Small intestine (tissue), 7 donors: ENCODE measurements around the gene CCL3. TPM values are rescaled to one million over a fixed set of nuclear protein-coding genes. Genes with fewer than 3 reads are reported as not detected.

Experiments used
- DNase-seq, 2 donors: peaks; one replicate each; pipeline versions ENCODE4 v3.0.0 to v3.0.0-alpha.2; 2013
- FAIRE-seq: peaks from 2 replicates; lab custom pipeline; 2012; peaks lifted over from hg19 to GRCh38; lab: Jason Lieb, UNC
- H3K27ac ChIP-seq, 3 donors: one replicate each; pipeline ENCODE4 v1.5.1; 2013; ENCODE audit warnings: low read length in 2 of 3, mild to moderate bottlenecking in 2 of 3, control low read depth in 1 of 3, inconsistent platforms in 1 of 3, low read depth in 1 of 3, moderate library complexity in 1 of 3
- H3K27me3 ChIP-seq, 3 donors: one replicate each; pipeline ENCODE4 v1.6.1; 2013; ENCODE audit warnings: low read length in 3 of 3, inconsistent platforms in 1 of 3; ENCODE audit not compliant: control insufficient read depth in 3 of 3, insufficient read depth in 3 of 3
- H3K36me3 ChIP-seq, 3 donors: one replicate each; pipeline ENCODE4 v1.6.1; 2013; ENCODE audit warnings: low read length in 3 of 3, inconsistent platforms in 1 of 3, low read depth in 1 of 3, mild to moderate bottlenecking in 1 of 3, moderate library complexity in 1 of 3; ENCODE audit not compliant: control insufficient read depth in 3 of 3, insufficient read depth in 2 of 3
- H3K4me1 ChIP-seq, 3 donors: one replicate each; pipeline ENCODE4 v1.6.1; 2013; ENCODE audit warnings: low read length in 2 of 3, inconsistent platforms in 1 of 3, low read depth in 1 of 3, mild to moderate bottlenecking in 1 of 3, moderate library complexity in 1 of 3; ENCODE audit not compliant: control insufficient read depth in 3 of 3, insufficient read depth in 2 of 3
- H3K4me3 ChIP-seq, 3 donors: one replicate each; pipeline ENCODE4 v1.5.1; 2013; ENCODE audit warnings: low read length in 3 of 3, control low read depth in 1 of 3, inconsistent platforms in 1 of 3, low read depth in 1 of 3, mild to moderate bottlenecking in 1 of 3, moderate library complexity in 1 of 3
- H3K9me3 ChIP-seq, 2 donors: one replicate each; pipeline ENCODE4 v1.6.1; 2013; ENCODE audit warnings: low read depth in 1 of 2, low read length in 1 of 2; ENCODE audit not compliant: control insufficient read depth in 2 of 2, insufficient read depth in 1 of 2
- WGBS, 3 donors: extraction: QIAGEN DNeasy Blood & Tissue Kit; methylation state at CpG; one replicate each; pipeline ENCODE4 v1.1.7; 2013; 5-methylcytosine and 5-hydroxymethylcytosine counted together
- polyA plus RNA-seq, 4 donors: library from polyadenylated mRNA; stranded (reverse) in 3 of 4; unstranded in 1 of 4; fragments of 200-250 nt in 3 of 4; fragments of 120-200 nt in 1 of 4; gene quantifications; one replicate each; pipeline versions ENCODE4 v1.2.1 to v1.2.3, GENCODE V29; 2013
- donor health status: healthy with polysubstance abuse.
- donor health status: control.
- donor health status: control.
- donor health status: Bipolar disorder and iron deficiency.
- donor health status: healthy.

CCL3 gene
- polyA plus RNA-seq, 4 donors = 1.8 to 4.9 (median 3.3) TPM

DNA sequence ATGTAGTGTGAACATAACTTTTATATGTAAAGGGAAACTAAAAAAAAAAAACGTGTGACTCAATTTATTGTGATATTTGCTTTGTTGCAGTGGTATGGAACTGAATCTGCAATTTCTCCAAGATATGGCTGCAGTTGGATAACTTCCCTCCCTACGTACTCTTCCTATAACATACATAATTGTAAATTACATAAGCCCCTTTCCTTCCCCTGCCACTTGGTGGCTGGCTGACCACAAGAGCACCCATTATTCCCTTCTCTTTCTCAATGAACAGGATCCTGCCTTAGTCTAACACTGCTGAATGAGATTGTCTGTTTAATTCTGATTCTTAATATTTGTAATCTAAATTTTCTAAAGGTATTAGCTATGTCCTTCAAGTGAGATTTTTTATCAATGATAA lies 41.5 kb upstream of the CCL3 start:
- peaks cover 2 to 17% (median 13%) of the 10 kb centered on the region in 3 donors for H3K4me1 ChIP-seq
- no peak overlapping the region for H3K4me3 ChIP-seq
- peaks cover 0 to 9% of the 10 kb centered on the region in 2 donors for H3K9me3 ChIP-seq
- DNase-seq (no peak), FAIRE-seq (no peak)
- WGBS, 3 donors = 49 to 71% (median 68%) methylated on average over 2 of the region's 2 CpGs
- no peaks in the 10 kb centered on the region for H3K36me3 ChIP-seq
- H3K27ac ChIP-seq = no peak overlapping the region
- no peaks in the 10 kb centered on the region for H3K27me3 ChIP-seq

DNA sequence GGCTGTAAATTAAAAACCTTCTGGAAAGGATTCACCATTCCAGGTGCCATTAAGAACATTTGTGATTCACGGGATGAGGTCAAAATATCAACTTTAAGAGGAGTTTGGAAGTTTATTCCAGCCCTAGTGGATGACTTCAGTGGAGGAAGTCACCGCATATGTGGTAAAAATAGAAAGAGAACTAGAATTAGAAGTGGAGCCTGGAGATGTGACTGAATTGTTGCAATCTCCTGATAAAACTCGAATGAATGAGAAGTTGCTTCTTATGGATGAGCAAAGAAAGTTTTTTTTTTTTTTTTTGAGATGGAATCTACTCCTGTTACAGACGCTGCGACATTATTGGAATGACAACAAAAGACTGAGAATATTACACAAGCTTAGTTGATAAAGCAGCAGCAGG lies 40.4 kb upstream of the CCL3 start:
- Histone ChIP-seq H3K36me3 (no peaks in the 10 kb centered on the region), H3K27me3 (peaks cover 0 to 3% (median 0%) of the 10 kb centered on the region in 3 donors), H3K4me1 (peaks cover 2 to 10% (median 6%) of the 10 kb centered on the region in 3 donors), H3K27ac (no peak overlapping the region), H3K9me3 (peaks cover 0 to 18% of the 10 kb centered on the region in 2 donors), H3K4me3 (no peak overlapping the region)
- no peak for DNase-seq
- no peak for FAIRE-seq
- WGBS, 3 donors = 63 to 79% (median 72%) methylated on average over 5 of the region's 5 CpGs

- 29 to 64% (median 61%) methylated on average over 1 of the region's 1 CpG for WGBS, 3 donors
- Histone ChIP-seq H3K36me3 (no peaks in the 10 kb centered on the region), H3K27ac (no peak overlapping the region), H3K4me3 (no peak overlapping the region), H3K27me3 (peaks cover 0 to 3% (median 0%) of the 10 kb centered on the region in 3 donors), H3K4me1 (peaks cover 2 to 10% (median 6%) of the 10 kb centered on the region in 3 donors), H3K9me3 (peaks cover 0 to 25% of the 10 kb centered on the region in 2 donors)
- FAIRE-seq (no peak), DNase-seq (no peak)
Observed at GRCh38 chr17:36129616-36130015, 39.7 kb upstream of the CCL3 start.

GRCh38 chr17:36128411-36128978 lies 38.6 kb upstream of the CCL3 start:
- Histone ChIP-seq H3K27ac (peak overlapping the region in 1 of 3 donors; percentile 19), H3K4me1 (peaks cover 2 to 10% (median 3%) of the 10 kb centered on the region in 3 donors), H3K27me3 (peaks cover 0 to 3% (median 0%) of the 10 kb centered on the region in 3 donors), H3K36me3 (no peaks in the 10 kb centered on the region), H3K9me3 (peaks cover 0 to 25% of the 10 kb centered on the region in 2 donors), H3K4me3 (no peak overlapping the region)
- DNase-seq = peak; percentile 51 to 57
- FAIRE-seq = no peak
- 19 to 63% (median 36%) methylated on average over 4 of the region's 4 CpGs for WGBS, 3 donors

GRCh38 chr17:36127911-36128310 lies 38.0 kb upstream of the CCL3 start:
- 82 to 94% (median 86%) methylated on average over 6 of the region's 6 CpGs for WGBS, 3 donors
- H3K9me3 ChIP-seq = peaks cover 0 to 25% of the 10 kb centered on the region in 2 donors
- DNase-seq (no peak), FAIRE-seq (no peak)
- H3K36me3 ChIP-seq = no peaks in the 10 kb centered on the region
- no peak overlapping the region for H3K4me3 ChIP-seq
- peaks cover 2 to 10% (median 2%) of the 10 kb centered on the region in 3 donors for H3K4me1 ChIP-seq
- H3K27me3 ChIP-seq = peaks cover 0 to 3% (median 0%) of the 10 kb centered on the region in 3 donors
- H3K27ac ChIP-seq = peak overlapping the region in 1 of 3 donors; percentile 19

- no peak overlapping the region for H3K27ac ChIP-seq
- H3K4me3 ChIP-seq = no peak overlapping the region
- WGBS, 3 donors = 78 to 86% (median 82%) methylated on average over 7 of the region's 7 CpGs
- no peak for FAIRE-seq
- peaks cover 2 to 10% (median 2%) of the 10 kb centered on the region in 3 donors for H3K4me1 ChIP-seq
- peaks cover 0 to 25% of the 10 kb centered on the region in 2 donors for H3K9me3 ChIP-seq
- DNase-seq = peak in 1 of 2 donors; percentile 46
- peaks cover 0 to 3% (median 0%) of the 10 kb centered on the region in 3 donors for H3K27me3 ChIP-seq
- no peaks in the 10 kb centered on the region for H3K36me3 ChIP-seq
Observed at GRCh38 chr17:36127199-36127893, 37.4 kb upstream of the CCL3 start.

DNA sequence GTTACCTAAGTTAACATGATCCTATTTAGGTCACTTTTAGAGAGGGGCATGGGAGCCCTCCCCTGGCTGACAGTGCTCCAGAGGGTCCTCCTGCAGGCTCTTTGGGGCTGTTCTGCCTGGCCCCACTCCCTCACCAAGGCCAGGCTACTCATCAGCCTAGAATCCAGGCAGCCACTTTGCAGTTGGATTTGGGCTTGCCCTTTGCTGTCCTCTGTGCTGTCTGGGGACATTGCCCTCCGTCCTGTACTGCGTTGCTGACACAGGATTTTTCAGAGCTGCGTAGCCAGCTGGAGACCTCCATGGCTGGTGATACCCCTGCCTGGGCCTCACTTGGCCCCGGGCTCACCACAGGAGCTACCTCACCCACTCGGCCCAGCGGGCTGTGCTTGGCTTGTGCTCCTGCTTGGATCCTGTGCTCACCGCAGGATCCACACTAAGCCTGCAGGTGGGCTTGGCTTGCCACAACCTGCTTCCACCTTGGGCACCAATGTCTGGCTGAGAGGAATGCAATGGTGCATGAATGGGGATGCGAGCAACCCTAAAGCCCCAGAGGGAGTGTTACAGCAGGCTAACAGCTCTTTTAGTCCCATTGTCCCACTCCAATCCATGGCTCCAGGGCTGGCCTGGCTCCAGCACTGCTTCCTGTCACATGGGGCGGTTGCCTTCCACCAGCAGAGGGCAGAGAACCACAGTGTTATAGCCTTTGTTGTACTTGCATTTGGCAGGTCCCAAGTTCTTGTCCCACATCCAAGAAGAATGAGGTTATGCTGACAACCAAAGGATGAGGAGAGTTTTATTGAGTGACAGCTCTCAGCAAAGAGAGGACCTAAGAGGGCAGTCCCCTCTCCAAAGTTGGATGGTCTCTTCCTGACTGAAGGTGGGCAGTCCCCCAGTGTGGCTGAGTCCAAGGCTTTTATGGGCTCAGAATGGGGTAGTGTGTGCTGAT lies 35.2 kb upstream of the CCL3 start:
- FAIRE-seq (no peak), DNase-seq (no peak)
- H3K36me3 ChIP-seq = no peaks in the 10 kb centered on the region
- H3K4me3 ChIP-seq = no peak overlapping the region
- WGBS, 3 donors = 83 to 87% (median 85%) methylated on average over 9 of the region's 9 CpGs
- H3K9me3 ChIP-seq = peaks cover 0 to 25% of the 10 kb centered on the region in 2 donors
- no peak overlapping the region for H3K27ac ChIP-seq
- peaks cover 0 to 3% (median 0%) of the 10 kb centered on the region in 3 donors for H3K27me3 ChIP-seq
- peaks cover 2 to 10% (median 4%) of the 10 kb centered on the region in 3 donors for H3K4me1 ChIP-seq

DNA sequence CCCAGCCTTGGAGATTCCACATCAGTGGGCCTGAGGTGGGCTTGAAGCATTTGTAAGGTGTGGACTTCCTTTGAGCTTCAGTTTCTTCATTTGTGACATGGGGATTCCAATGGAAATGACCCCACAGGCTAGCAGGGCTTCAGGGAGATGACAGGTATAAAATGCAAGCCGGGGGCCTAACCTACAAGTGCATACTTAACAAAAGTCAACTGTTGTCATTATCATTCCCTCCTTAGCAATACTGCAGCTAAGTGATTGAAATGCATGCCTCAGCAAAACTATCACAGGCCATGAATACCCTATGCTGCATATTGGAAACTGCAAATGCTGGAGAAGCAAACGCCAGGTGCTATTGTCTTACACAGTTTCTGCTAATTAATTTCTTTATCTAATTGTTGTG lies 33.5 kb upstream of the CCL3 start:
- H3K36me3 ChIP-seq = no peaks in the 10 kb centered on the region
- no peak for DNase-seq
- WGBS, 3 donors = 79 to 89% (median 80%) methylated on average over 2 of the region's 2 CpGs
- H3K4me1 ChIP-seq = peaks cover under 1 to 6% (median 4%) of the 10 kb centered on the region in 3 donors
- no peak overlapping the region for H3K4me3 ChIP-seq
- no peak for FAIRE-seq
- H3K27ac ChIP-seq = no peak overlapping the region
- peaks cover 0 to 25% of the 10 kb centered on the region in 2 donors for H3K9me3 ChIP-seq
- peaks cover 0 to 4% (median 0%) of the 10 kb centered on the region in 3 donors for H3K27me3 ChIP-seq
